Stomach (tissue), 4 donors: ENCODE measurements around the gene BRSK2.

Experiments used
- CTCF ChIP-seq, 7 experiments: fragments of 450-650 bp in 4 of 7; fragments of 200-600 bp in 3 of 7; sonication (generic) in 3 of 7; IDR thresholded peaks; one replicate each; pipeline ENCODE4 v1.5.1; 2016 to 2019; ENCODE audit warnings: antibody characterized with exemption in 7 of 7, control low read depth in 2 of 7, mild to moderate bottlenecking in 1 of 7
- EP300 ChIP-seq: sonication (generic); formaldehyde crosslinking; IDR thresholded peaks from one replicate; pipeline ENCODE4 v1.6.1; 2017; ENCODE audit warnings: antibody characterized with exemption
- POLR2A ChIP-seq, 4 donors: fragments of 450-650 bp; IDR thresholded peaks; one replicate each; pipeline ENCODE4 v1.6.1; 2016; ENCODE audit warnings: antibody characterized with exemption in 4 of 4, control low read depth in 2 of 4, mild to moderate bottlenecking in 1 of 4, moderate library complexity in 1 of 4
- POLR2AphosphoS5 ChIP-seq, 3 donors: sonication (generic); formaldehyde crosslinking; IDR thresholded peaks; one replicate each; pipeline ENCODE4 v1.6.1; 2016; ENCODE audit warnings: antibody characterized with exemption in 3 of 3

GRCh38 chr11:1458340-1459218 lies 68.8 kb downstream of the BRSK2 start:
- no peak for TF ChIP-seq POLR2A (IDR thresholded peaks at IDR 0.05)
- peak in 2 of 7 experiments; percentile 9 to 16 for TF ChIP-seq CTCF (IDR thresholded peaks at IDR 0.05)
- no peak for TF ChIP-seq POLR2AphosphoS5 (IDR thresholded peaks at IDR 0.05)
- no peak for TF ChIP-seq EP300
